SIG-M5 treated with dmso at 0.1 percent for 504 hours (cell line): ENCODE measurements around the gene AMPD3.
A peak's percentile ranks its signal among the peaks of the same experiment; 100 is the strongest.

Source experiments
- DNase-seq: peaks from one replicate; lab custom pipeline; 2025; ENCODE audit not compliant: unreplicated experiment; lab: John Stamatoyannopoulos, UW

The AMPD3 gene

DNA sequence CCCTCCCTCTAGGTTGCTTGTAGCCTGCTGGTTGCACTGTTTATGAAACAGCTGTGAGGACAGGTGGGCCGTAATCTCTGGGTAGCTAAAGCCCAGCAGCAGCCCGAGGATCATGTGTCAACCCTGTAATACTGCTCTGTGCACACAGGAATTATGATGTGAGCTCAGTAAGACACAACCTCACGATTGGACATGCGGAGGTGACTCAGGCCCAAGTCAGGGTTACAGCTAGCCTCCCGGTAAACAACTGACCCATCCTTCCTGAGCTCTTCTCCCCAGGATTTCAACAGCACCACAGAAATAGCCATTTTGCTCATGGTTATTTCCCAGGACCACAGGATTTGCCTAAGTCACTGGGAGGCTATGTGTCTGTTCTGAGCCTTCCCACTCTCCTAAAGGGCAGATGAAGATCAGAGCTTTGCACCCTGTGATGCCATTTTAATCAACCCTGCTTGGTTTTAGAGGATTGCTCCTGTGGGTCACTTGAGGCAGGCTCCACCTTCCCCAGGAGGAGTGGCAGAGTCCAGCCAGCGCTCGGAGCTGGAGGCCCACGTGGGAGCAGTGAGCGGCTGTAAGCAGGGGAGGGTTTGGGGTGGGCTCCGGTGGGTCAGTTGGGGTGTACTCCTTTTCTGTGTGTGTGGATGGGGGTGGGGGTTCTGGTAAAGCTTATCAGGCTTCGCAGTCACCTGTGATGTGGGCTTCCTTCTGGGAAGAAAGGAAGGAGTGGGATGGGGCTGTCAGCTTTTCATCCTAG, at the start of gene AMPD3:
Gene AMPD3, plus strand, starts transcription at position 387 of the 754 bp plus-strand sequence. CDS start 6,256 bp downstream, outside the sequence.
- DNase-seq: no peak

DNA sequence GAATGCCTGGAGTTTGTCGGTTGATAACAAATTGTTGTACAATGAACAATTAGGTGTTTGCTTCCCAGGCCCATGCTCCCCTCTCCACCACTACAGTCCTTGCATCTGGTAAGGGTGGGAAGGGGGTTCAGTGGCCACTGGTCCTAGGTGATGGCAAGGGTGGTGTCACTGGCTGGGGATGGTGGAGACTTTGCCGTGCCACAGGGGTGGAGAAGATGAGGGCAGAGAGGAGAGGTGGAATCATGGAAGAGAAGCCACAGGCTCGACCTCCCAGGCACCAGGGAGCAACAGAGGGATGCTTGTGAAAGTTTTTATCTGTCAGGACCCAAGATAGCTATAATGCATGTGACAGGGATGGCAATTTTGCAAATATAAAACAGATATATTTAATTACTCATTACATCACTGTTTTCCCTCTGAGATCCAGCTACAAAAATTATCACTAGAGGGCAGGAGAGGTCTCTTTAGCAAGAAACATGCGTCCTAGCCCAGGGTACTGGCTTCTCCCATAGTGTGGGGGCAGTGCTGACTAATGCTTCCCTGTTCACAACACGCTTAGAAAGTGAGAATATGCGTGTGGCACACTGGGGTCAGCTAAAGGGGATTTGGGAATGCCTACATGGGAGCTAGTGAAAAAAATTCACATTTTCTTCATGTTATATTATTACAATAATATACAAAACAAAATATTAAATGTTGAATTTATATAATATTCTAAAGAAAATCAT, 49.0 kb upstream of the AMPD3 start:
- peak; percentile 81 for DNase-seq

DNA sequence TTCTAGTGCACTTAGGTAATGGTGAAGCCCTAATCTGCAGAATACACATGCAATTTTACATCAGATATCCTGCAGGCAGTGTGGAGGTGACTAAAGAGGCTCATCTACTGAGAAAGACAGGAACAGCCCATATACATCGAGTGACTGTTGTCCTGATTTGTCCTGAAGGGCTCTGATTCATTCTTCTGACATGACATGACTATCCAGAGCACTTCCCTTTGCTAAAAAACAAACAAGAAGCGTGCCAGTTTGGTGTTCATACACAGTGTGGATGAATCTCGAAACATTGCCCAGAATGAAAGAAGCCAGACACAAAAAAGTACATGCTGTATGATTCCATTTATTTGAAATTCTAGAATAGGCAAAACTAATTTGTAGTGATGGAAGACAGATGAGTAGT, 48.0 kb upstream of the AMPD3 start:
- no peak for DNase-seq

DNA sequence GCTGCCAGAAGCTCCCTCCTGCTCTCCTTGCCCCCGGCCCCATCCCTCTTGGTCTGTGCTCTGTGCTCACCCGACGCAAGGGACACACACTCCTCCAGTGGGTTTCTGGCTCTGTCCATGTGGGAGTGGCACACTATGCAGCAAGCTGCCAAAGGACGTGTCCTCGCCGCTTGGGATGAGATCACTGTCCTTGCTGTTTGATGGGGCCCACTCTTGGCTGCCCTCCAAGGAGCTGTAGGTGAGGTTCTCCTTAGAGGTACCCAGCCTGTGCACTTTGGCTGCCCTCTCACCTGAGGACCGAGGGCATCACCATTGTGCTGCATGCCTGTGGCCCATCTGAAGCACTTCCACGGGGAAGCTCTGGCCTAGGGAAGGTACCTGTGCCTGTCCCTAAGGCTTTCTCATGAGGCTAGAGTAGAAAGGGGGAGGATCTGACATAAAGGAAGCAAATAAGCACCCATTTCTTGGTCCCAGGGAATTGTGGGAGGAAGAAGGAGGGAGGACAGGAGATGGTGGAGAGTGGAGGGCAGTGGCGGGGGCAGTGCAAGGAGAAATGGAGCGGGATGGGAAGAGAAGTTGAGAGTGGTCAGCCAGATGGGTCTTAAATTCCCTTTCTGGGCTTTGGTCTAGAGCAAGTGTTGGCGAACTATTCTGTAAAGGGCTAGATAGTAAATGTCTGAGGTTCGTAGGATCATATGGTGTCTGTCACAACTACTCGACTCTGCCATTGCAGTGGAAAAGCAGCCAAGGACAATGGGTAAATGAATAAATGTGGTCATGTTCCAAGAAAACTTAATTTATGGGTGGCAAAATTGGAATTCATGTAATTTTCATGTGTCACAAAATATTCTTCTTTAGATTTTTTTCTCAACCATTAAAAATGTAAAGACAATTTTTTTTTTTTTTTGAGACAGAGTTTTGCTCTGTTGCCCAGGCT, 47.0 kb upstream of the AMPD3 start:
- DNase-seq: no peak

DNA sequence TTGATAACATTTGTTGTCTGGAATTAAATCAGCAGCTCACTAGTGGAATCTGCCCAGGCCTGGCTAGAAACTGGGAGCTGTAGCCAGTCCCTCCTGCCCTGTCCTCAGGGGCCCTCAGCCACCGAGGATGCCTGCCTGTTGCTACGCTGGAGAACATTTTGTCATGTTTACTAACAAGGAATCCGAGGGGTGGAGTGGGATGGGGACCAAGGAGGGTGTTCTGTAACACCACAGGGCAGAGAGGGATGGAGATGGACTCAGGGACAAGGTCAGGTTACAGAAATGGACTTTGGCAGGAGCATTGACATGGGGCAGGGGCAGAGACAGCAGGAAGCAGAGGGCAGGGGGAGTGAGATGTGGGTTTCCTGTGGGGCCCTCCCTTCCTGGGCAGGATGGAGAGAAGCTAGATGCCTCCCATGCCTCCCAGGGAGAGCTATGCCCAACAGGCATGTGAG, 45.8 kb upstream of the AMPD3 start:
- no peak for DNase-seq

DNA sequence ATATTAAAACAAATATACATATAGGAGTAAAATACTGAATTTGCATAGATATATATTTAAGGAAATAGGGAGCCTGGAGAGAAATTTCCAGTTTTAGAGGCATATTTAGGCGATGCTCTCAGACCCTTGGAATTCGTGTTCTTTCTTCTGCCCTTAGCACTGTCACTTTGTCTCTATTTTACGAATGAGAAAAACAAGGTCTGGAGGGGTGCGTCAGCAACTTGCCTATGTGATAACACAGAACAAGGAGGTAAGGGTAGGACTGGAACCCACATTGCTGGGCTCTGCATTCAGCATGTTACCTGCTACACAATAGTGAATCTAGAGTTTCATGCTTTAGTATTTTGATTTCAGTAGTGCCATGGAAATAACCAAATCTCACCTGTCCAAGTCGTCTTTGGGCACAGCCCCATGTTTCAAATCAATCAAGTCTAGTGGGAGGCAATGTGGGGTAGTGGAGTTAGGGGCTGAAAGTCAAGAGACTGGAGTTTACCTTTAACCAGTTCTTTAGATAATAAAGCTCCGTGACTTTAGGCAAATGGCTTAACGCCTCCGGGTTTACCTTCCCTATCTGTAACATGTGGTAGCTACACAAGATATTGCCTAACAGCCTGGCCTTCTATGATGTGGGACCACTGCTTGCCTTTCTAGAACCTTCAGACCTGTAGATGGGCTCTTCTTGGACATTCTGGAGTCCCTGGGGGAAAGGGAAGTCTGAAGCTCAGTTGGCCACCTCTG, 44.8 kb upstream of the AMPD3 start:
- no peak for DNase-seq

DNA sequence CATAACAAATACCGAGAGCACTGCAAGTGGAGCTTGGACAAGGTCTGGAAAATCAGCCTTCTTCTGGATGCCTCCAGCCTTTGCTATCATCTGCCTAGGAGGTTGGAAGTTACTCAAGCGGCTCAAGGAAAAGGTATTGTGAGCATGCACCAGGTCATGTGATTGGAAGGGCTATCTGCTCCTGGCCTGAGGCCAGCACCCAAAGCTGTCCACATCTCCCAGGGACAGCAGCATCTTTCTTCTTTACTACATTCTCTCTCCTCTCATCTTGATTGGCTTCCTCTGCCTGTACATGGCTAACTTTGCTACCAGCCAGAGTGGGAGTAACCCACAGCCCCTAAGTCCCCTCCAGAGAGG, 44.2 kb upstream of the AMPD3 start:
- DNase-seq: no peak

DNA sequence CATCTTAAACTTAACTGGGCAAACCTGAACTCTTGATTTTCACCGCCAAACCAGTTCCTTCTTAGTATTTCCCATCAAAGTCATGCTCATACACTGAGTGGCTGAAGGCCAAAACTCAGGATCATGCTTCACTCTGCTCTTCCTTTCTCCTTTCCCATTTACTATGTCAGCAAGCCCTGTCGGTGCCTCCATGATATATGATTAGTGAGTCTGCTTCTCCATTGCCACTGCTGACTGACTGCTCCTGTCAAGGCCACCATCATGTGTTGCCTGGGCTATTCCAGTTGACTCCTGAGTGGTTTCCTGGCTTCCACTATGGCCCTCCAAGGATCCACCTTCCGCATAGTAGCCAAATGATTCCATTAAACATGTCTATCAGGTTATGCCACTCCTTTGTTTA, 42.8 kb upstream of the AMPD3 start:
- no peak for DNase-seq

DNA sequence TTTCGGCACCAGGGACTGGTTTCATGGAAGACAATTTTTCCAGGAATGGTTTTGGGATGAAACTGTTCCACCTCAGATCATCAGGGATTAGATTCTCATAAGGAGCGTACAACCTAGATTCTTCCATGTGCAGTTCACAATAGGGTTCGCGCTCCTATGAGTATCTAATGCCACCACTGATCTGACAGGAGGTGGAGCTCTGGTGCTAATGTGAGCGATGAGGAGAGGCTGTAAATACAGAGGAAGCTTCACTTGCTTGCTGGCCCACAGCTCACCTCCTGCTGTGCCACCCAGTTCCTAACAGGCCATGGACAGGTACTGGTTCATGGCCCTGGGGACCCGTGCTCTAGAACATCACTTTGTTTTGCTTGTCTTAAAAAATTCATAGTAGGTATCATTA, 41.8 kb upstream of the AMPD3 start:
- peak; percentile 43 for DNase-seq

DNA sequence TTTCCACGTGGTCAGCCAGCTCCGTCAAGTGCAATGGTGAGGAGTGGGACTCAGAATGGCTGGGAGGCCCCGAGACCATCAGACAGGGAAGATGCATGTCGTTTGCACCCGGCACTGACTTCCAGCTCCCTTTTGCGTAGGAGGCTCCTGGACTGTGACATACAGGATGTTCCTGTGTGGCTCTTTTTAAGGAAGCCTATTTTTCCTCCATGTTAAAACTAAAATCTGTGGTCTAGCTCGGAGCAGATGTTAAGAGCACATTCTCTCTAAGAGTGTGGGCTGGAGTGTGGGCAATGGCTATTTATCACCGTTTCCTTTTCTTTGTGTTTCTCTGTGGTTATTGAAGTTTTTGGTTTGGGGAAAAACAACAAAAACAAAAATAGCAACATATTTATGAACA, 40.9 kb upstream of the AMPD3 start:
- DNase-seq: no peak

DNA sequence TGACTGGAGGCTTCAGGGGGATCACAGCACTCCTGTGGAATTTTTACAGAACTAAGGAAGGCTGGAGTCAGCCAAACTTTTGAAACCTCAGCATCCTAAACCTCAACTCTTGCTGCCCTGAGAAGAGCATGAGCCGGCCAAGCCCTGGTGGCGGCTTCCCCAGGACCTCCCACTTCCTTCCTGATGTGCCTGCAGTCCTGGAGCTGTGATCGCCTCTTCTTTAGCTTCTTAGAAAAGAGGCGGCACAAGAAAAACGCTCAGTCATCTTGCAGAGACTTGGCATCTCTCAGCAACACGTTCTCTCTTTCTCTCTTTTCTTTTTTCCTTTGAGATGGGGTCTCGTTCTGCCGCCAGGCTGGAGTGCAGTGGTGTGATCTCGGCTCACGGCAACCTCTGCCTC, 40.4 kb upstream of the AMPD3 start:
- peak; percentile 53 for DNase-seq

DNA sequence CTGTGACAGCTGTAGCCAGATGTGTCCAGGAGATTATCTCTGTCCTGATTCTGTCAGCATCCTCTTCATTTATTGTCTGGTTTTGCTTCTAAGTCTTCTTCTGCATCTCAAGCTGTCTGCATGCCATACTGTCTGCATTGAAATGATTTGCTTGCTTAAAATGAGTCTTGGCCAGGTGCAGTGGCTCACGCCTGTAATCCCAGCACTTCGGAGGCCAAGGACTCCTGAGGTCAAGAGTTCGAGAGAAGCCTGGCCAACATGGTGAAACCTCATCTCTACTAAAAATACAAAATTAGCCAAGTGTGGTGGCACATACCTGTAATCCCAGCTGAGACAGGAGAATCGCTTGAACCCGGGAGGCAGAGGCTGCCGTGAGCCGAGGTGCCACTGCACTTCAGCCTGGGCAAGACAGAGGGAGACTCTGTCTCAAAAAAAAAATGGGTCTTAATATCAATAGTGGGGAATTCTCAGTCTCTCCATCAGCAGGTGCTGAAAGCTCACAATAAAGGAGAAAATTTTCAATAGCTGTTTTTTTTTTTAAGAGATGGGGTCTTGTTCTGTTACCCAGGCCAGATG, 39.2 kb upstream of the AMPD3 start:
- DNase-seq: no peak

DNA sequence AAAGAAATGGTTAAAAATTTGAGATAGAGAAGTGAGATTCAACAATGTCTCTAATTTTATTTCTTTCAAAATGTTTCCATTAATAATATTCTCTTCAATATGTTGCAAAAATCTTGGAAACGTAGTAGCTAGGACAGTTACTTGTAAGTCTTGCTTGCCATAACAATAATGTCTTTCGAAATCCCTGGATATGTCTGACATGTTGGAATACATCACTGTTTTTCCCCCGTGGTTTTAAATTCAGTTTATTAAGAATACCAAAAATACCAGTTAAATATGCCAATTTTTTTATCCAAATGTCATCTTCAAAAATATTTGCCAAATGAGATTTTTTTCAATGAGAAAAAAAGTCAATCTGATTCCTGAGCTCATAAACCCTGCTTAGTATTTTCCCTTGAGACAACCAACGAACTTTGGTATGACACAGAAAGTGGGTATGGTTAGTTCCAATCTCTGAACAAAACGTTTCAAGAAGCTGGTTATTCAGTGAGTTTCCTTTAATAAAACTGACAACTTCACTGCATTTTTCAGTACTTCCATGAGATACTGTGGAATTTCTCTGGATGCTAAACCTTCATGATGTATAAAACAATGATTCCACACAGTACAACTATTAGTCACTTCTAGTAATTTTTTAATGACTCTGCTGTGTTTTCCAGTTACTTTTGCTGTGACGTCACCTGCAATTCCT, 36.7 kb upstream of the AMPD3 start:
- DNase-seq: no peak

DNA sequence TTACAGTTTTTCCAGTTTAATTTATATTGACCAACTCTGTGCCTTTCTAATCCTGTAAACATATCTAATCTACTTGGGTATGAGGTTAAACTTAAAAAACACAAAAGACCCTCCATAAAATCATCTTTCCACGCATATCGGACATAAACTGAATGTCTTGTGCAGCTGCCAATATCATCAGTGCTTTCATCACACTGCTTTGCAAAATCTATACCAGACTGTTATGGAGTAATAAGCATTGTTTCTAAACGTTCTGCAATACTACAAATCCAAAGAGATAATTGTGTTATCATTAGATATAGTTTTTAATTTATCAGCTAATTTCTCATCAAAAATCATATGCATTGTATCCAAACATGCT, 36.1 kb upstream of the AMPD3 start:
- DNase-seq: no peak

DNA sequence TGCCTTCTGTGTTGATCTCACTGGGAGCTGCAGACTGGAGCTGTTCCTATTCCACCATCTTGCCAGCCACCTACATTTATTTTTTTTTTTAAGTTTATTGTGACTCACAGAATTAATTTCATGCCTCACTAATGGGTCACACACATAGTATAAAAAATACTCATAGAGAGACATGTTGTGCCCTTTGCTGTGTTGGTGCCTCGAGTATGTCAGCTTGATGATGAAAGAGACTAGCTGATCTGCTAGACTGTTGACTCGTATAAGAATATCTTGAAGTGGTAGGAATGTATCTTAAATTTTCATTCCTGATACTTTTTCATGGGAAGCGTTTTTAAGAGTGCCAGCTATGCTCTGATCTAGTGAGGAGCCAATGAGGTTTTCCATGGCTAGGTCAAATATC, 28.6 kb upstream of the AMPD3 start:
- DNase-seq: no peak

DNA sequence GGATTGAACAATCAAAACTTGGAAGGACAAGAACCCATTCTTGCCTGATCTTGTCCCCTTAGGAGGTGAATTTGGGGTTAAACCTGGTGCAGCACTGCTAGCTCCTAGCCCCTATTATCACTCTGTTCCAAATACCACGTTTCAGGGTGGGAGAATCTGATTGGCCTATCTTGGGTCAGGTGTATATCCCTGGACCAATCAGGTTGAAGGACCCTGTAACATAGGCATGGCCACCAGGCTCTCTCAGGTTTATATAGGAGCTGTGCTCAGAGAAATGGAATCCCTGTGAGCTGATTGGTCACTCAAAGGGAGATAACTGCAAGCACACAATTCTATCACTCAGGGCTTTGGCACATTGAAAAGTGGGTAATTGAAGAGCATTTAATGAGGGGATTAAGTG, 26.6 kb upstream of the AMPD3 start:
- no peak for DNase-seq

DNA sequence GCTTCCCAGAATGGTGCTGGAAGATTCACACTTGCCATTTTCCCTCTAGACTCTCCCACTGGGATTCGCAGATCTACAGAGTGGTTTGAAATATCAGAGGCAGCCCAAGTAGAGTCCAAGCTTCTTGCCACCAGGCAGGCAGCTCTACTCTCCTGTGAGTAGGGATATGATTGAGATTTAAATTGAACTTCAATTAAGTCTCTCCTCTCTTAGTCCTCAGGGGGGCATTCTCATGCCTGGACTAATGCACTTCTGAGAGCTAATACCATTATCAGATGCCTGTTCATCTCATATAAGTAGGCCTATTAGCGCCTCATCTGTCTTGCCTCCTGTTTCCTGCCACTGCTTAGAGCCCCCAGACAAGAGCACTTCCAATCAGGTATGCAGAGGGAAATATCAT, 25.5 kb upstream of the AMPD3 start:
- DNase-seq: no peak

DNA sequence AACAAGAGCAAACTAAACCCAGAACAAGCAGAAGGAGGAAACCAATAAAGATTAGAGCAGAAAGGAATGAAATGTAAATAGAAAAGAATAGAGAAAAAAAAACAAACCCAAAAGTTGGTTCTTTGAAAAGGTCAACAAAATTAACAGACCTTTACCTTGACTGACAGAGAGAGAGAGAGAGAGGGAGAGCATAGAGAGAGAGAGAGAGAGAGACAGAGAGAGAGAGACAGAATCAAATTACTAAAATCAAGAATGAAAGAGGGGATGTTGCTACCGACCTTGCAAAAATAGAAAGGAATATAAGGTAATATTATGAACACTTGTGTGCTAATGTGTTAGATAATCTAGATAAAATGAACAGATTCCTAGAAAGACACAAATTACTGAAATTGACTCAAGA, 22.6 kb upstream of the AMPD3 start:
- DNase-seq: no peak

DNA sequence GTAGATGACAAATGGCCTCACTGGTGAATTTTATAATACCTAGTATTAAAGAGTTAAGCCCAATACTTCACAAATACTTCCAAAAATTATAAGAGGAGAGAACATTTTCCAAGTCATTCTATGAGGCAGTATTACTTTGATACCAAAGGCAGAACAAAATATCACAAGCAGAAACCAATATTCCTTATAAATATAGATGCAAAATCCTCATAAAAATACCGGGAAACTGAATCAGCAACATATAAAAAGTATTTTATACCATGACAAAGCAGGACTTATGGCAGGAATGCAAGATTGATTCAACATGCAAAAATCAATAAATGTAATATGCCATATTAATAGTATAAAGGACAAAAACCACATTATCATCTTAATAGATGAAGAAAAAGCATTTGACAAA, 22.1 kb upstream of the AMPD3 start:
- DNase-seq: no peak

DNA sequence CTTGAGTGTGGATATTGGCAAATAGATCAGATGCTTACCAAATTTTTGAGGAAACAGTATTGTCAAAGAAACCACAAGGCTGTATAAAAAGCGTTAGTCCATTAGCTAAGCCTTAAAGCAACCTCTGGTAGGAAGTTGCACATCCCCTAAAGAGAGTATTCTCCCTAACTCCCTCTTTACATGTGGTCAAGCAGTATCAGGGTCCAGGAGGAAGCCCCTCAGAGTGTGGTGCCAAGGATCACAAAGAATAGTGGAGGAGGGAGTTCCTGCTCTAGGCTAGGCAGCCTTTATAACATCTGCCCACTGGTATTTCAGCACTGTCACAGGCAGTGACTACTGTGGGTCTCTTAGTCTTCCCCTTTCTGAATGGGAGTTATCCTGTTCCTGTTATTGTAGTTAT, 18.8 kb upstream of the AMPD3 start:
- DNase-seq: peak; percentile 99
